ENCODE data around the gene TMEM260. TPM values are rescaled to one million over a fixed set of nuclear protein-coding genes. Genes with fewer than 3 reads are reported as not detected.

The TMEM260 gene
- total RNA-seq, 1 donor from 2014 or later = 19.7 TPM

DNA sequence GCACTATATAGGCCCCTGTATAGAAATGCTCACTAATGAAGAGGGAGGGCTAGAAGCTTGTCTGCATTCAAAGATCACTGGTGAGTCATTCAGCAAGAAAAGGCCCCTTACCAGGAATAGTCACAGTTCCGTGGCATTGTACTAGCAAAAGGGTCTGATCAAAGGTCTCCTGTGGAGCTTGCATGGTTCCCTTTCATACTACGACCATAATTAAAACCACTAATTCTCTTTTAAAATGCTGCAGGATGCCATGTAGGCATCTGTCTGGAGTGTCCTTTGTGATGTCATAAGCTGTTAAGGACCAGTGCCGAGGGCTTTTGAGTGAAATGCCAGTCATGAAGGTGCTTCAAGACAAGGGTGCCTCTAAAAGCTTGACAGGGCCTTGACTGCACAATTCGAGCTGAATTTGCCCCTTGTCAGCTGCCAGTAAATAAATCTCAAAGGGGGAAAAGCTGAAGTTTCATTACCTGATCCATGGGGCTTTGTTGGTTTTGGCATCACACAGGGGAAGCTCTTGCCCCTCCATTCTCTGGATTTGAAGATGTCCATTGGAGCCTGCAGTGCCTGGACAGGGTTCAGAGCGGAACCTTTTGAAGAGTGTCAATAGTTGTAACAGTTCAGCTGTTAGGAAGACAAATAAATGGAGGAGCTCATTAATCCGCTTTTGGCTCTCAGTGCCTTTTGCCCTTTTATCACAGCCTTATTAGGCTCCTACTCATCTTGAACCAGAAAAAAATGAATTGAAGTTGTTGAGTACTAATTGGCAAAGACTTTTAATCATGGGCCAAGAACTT is 69.1 kb downstream of the TMEM260 start:
- TF ChIP-seq, protein P1, sequence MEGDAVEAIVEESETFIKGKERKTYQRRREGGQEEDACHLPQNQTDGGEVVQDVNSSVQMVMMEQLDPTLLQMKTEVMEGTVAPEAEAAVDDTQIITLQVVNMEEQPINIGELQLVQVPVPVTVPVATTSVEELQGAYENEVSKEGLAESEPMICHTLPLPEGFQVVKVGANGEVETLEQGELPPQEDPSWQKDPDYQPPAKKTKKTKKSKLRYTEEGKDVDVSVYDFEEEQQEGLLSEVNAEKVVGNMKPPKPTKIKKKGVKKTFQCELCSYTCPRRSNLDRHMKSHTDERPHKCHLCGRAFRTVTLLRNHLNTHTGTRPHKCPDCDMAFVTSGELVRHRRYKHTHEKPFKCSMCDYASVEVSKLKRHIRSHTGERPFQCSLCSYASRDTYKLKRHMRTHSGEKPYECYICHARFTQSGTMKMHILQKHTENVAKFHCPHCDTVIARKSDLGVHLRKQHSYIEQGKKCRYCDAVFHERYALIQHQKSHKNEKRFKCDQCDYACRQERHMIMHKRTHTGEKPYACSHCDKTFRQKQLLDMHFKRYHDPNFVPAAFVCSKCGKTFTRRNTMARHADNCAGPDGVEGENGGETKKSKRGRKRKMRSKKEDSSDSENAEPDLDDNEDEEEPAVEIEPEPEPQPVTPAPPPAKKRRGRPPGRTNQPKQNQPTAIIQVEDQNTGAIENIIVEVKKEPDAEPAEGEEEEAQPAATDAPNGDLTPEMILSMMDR (conservative IDR thresholded peaks at IDR 0.05) = no peak
- DNase-seq (ENCODE audit: low read depth, low spot score) = peak; percentile 8
- Mint-ChIP-seq H3K27me3 (ENCODE audit: low read depth) (peaks cover 86% of the 10 kb centered on the region), H3K9me3 (no peaks in the 10 kb centered on the region), H3K4me1 (peaks cover 18% of the 10 kb centered on the region), H3K4me3 (peak overlapping the region; percentile 32), H3K27ac (ENCODE audit: unreplicated experiment) (no peak overlapping the region), H3K36me3 (ENCODE audit: low read depth) (peaks cover 8% of the 10 kb centered on the region)

- no peak for DNase-seq (ENCODE audit: low read depth, low spot score)
- peaks cover 18% of the 10 kb centered on the region for H3K4me1 Mint-ChIP-seq
- TF ChIP-seq, protein P1 (conservative IDR thresholded peaks at IDR 0.05) = no peak
- no peak overlapping the region for H3K27ac Mint-ChIP-seq (ENCODE audit: unreplicated experiment)
- H3K27me3 Mint-ChIP-seq (ENCODE audit: low read depth) = peaks cover 89% of the 10 kb centered on the region
- no peak overlapping the region for H3K4me3 Mint-ChIP-seq
- peaks cover 4% of the 10 kb centered on the region for H3K36me3 Mint-ChIP-seq (ENCODE audit: low read depth)
- no peaks in the 10 kb centered on the region for H3K9me3 Mint-ChIP-seq
Measured at GRCh38 chr14:56649382-56649781, 69.8 kb downstream of the TMEM260 start.

- H3K9me3 Mint-ChIP-seq = no peaks in the 10 kb centered on the region
- H3K4me1 Mint-ChIP-seq = peaks cover 18% of the 10 kb centered on the region
- H3K4me3 Mint-ChIP-seq = no peak overlapping the region
- peaks cover 89% of the 10 kb centered on the region for H3K27me3 Mint-ChIP-seq (ENCODE audit: low read depth)
- DNase-seq (ENCODE audit: low read depth, low spot score) = no peak
- H3K36me3 Mint-ChIP-seq (ENCODE audit: low read depth) = peaks cover 4% of the 10 kb centered on the region
- TF ChIP-seq, protein P1 (conservative IDR thresholded peaks at IDR 0.05) = no peak
- H3K27ac Mint-ChIP-seq (ENCODE audit: unreplicated experiment) = no peak overlapping the region
Measured at GRCh38 chr14:56650048-56650447, 70.5 kb downstream of the TMEM260 start.

DNA sequence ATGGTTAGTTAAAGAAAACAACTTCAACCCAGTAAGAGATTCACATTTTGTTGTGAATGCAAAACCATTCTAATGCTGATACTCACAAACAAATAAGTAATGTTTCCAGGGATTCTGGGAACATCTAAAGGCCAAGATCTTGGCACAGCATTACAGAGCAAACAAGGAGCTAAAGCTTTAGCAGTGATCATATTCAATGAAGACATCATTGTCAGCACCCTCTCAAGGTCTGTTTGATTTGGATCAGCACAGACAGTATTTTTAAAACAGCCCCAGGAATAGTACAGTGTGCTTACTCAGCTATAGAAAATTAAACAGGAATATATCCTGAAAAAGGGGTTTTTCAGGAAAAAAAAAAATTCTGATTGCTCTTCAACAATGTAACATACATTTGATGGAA is 71.4 kb downstream of the TMEM260 start:
- H3K27ac Mint-ChIP-seq (ENCODE audit: unreplicated experiment) = no peak overlapping the region
- no peaks in the 10 kb centered on the region for H3K9me3 Mint-ChIP-seq
- TF ChIP-seq, protein P1 (conservative IDR thresholded peaks at IDR 0.05) = no peak
- H3K4me3 Mint-ChIP-seq = no peak overlapping the region
- H3K27me3 Mint-ChIP-seq (ENCODE audit: low read depth) = peaks cover 91% of the 10 kb centered on the region
- DNase-seq (ENCODE audit: low read depth, low spot score) = no peak
- H3K36me3 Mint-ChIP-seq (ENCODE audit: low read depth) = peaks cover 3% of the 10 kb centered on the region
- H3K4me1 Mint-ChIP-seq = peaks cover 18% of the 10 kb centered on the region

DNA sequence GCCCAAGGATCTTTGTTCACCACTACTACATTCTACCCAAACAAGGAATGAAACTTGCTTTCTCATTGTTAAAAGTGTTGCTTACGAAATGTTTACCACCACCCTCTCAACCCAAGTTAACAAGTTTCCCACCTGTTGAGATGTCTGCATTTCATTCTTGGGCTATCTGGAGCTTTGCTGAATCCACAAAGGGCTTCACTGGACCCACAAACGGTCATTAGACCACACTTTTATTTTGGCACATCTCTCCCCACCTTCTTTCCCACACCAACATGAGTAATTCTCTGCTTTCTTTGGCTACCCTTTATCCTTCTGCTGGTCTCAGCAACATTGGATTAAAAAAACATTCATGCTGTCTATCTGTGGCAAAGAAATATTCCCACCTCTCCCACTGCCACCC is 78.0 kb downstream of the TMEM260 start:
- no peak overlapping the region for H3K4me3 Mint-ChIP-seq
- no peak overlapping the region for H3K27ac Mint-ChIP-seq (ENCODE audit: unreplicated experiment)

More for the DNA sequence above, 78.0 kb downstream of the TMEM260 start:
- H3K36me3 Mint-ChIP-seq (ENCODE audit: low read depth) = no peaks in the 10 kb centered on the region
- no peak for DNase-seq (ENCODE audit: low read depth, low spot score)
- no peaks in the 10 kb centered on the region for H3K4me1 Mint-ChIP-seq
- no peaks in the 10 kb centered on the region for H3K9me3 Mint-ChIP-seq
- TF ChIP-seq, protein P1 (conservative IDR thresholded peaks at IDR 0.05) = no peak
- H3K27me3 Mint-ChIP-seq (ENCODE audit: low read depth) = peaks cover 94% of the 10 kb centered on the region

Data from neural crest cell (in vitro differentiated cells).